Keratinocyte (primary cell): ENCODE measurements around the gene OOSP4A. TPM values are rescaled to one million over a fixed set of nuclear protein-coding genes. Genes with fewer than 3 reads are reported as not detected.

Experiments used
- DNase-seq: peaks from one replicate; pipeline ENCODE4 v3.0.0-alpha.2; 2011; ENCODE audit warnings: low read depth, missing footprints, low spot score
- FAIRE-seq: peaks from 2 replicates; lab custom pipeline; 2011; peaks lifted over from hg19 to GRCh38; lab: Jason Lieb, UNC
- H2AFZ ChIP-seq: 2 replicates; pipeline ENCODE4 v1.6.0; 2012; ENCODE audit warnings: low read length, control low read depth, inconsistent platforms; ENCODE audit not compliant: control insufficient read depth
- H3K27ac ChIP-seq: 2 replicates; pipeline ENCODE4 v1.5.1; 2011; ENCODE audit warnings: low read length; ENCODE audit not compliant: control insufficient read depth, insufficient read depth
- H3K27me3 ChIP-seq: 3 replicates; pipeline ENCODE4 v1.6.0; 2011; ENCODE audit warnings: low read length; ENCODE audit not compliant: control insufficient read depth, insufficient read depth; ENCODE audit errors: extremely low read depth
- H3K36me3 ChIP-seq, 2 experiments: 2 replicates in 1 of 2; 3 replicates in 1 of 2; pipeline ENCODE4 v1.5.1; 2011; ENCODE audit warnings: low read length in 2 of 2, mild to moderate bottlenecking in 1 of 2; ENCODE audit not compliant: control insufficient read depth in 2 of 2, insufficient read depth in 2 of 2; ENCODE audit errors: extremely low read depth in 1 of 2
- H3K4me1 ChIP-seq: 3 replicates; pipeline ENCODE4 v1.5.1; 2011; ENCODE audit warnings: low read length; ENCODE audit not compliant: control insufficient read depth, insufficient read depth; ENCODE audit errors: extremely low read depth
- H3K4me2 ChIP-seq: 3 replicates; pipeline ENCODE4 v1.6.0; 2011; ENCODE audit warnings: low read depth, low read length; ENCODE audit not compliant: control insufficient read depth, insufficient read depth; ENCODE audit errors: extremely low read depth
- H3K4me3 ChIP-seq, 3 experiments: fragments of 200-600 bp in 1 of 3; sonication (generic) in 1 of 3; 2 replicates in 2 of 3; 3 replicates in 1 of 3; pipeline ENCODE4 v1.5.1; 2011 to 2016; ENCODE audit warnings: low read length in 3 of 3, mild to moderate bottlenecking in 3 of 3, control low read depth in 2 of 3, inconsistent platforms in 1 of 3, low read depth in 1 of 3, mixed read lengths in 1 of 3, mixed run types in 1 of 3, moderate library complexity in 1 of 3; ENCODE audit not compliant: control insufficient read depth in 2 of 3, insufficient read depth in 2 of 3; ENCODE audit errors: extremely low read depth in 1 of 3
- H3K79me2 ChIP-seq: 2 replicates; pipeline ENCODE4 v1.6.0; 2012; ENCODE audit warnings: low read length; ENCODE audit not compliant: control insufficient read depth, insufficient read depth
- H3K9ac ChIP-seq: 3 replicates; pipeline ENCODE4 v1.6.0; 2011; ENCODE audit warnings: low read length; ENCODE audit not compliant: control insufficient read depth, insufficient read depth; ENCODE audit errors: extremely low read depth
- H3K9me1 ChIP-seq: 3 replicates; pipeline ENCODE4 v1.6.0; 2011; ENCODE audit warnings: low read length; ENCODE audit not compliant: control insufficient read depth, insufficient read depth; ENCODE audit errors: extremely low read depth
- H3K9me3 ChIP-seq: 2 replicates; pipeline ENCODE4 v1.5.1; 2012; ENCODE audit warnings: low read depth, low read length; ENCODE audit not compliant: control insufficient read depth
- H4K20me1 ChIP-seq: 3 replicates; pipeline ENCODE4 v1.6.0; 2011; ENCODE audit warnings: low read length; ENCODE audit not compliant: control insufficient read depth, insufficient read depth; ENCODE audit errors: extremely low read depth
- EZH2 ChIP-seq: IDR thresholded peaks from one replicate; pipeline ENCODE4 v1.6.1; 2012; ENCODE audit warnings: inconsistent platforms, mild to moderate bottlenecking, low read length, moderate library complexity
- dilution Hi-C: fragments of 300-500 bp; cut with MboI; formaldehyde crosslinking; loops from one replicate; pipeline ENCODE4 v1.7.0; 2020; ENCODE audit warnings: low sequenced_read_pairs; ENCODE audit not compliant: extremely low pct_ligation_motif_present
- polyA plus RNA-seq, 5 experiments: library from polyadenylated mRNA; depleted of rRNA in 3 of 5; stranded (reverse) in 3 of 5; stranded (forward) in 1 of 5; unstranded in 1 of 5; fragments of >200 nt; gene quantifications; 1 replicate in 1 of 5; 2 replicates in 3 of 5; 3 replicates in 1 of 5; pipeline versions ENCODE4 v1.2.1 to v1.2.3, GENCODE V29; 2011 to 2012; ENCODE audit warnings: missing spikeins in 2 of 5, low read depth in 1 of 5, low replicate concordance in 1 of 5
- TF ChIP-seq, protein P1 (sequence below), 3 experiments: IDR thresholded peaks in 1 of 3; conservative IDR thresholded peaks in 1 of 3; optimal IDR thresholded peaks in 1 of 3; 2 replicates in 2 of 3; 3 replicates in 1 of 3; pipeline versions ENCODE3 to v1.5.1; 2011; ENCODE audit warnings: low read length in 3 of 3, mild to moderate bottlenecking in 3 of 3, moderate library complexity in 2 of 3, control low read depth in 1 of 3, inconsistent platforms in 1 of 3; ENCODE audit not compliant: insufficient read depth in 2 of 3; ENCODE audit errors: extremely low read depth in 1 of 3

Gene OOSP4A
- polyA plus RNA-seq, 1 donor (not counting 4 experiments of a cell fraction or from before 2014, with no cell fraction given) = not detected

DNA sequence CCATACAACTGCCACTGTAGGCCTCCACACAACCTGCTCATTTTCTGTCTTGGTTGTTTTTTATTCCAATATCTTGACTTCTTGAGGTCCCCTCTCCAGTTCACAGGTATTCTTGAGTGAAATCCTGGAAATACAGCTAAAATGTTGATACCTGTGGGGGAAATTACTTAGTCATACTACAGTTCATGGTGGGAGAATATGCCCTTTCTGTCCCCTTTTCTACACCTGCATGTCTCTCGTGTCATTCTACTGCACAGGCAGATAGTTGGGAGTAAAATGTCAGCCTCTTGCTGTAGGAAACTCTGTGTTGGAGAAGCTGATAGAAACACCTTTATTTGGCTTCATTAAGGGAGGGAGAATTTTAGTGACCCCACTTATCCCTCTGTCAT, 4.6 kb downstream of the OOSP4A start:
- TF ChIP-seq, protein P1, sequence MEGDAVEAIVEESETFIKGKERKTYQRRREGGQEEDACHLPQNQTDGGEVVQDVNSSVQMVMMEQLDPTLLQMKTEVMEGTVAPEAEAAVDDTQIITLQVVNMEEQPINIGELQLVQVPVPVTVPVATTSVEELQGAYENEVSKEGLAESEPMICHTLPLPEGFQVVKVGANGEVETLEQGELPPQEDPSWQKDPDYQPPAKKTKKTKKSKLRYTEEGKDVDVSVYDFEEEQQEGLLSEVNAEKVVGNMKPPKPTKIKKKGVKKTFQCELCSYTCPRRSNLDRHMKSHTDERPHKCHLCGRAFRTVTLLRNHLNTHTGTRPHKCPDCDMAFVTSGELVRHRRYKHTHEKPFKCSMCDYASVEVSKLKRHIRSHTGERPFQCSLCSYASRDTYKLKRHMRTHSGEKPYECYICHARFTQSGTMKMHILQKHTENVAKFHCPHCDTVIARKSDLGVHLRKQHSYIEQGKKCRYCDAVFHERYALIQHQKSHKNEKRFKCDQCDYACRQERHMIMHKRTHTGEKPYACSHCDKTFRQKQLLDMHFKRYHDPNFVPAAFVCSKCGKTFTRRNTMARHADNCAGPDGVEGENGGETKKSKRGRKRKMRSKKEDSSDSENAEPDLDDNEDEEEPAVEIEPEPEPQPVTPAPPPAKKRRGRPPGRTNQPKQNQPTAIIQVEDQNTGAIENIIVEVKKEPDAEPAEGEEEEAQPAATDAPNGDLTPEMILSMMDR (optimal IDR thresholded peaks at IDR 0.05 in 1 of 3, IDR thresholded peaks at IDR 0.05 in 1 of 3, conservative IDR thresholded peaks at IDR 0.05 in 1 of 3; ENCODE audit: extremely low read depth in 1 of 3, insufficient read depth in 2 of 3, low read length in 3 of 3) = no peak
- H3K27me3 ChIP-seq = no peaks in the 10 kb centered on the region
- H3K9me3 ChIP-seq = no peaks in the 10 kb centered on the region
- no peaks in the 10 kb centered on the region for H3K79me2 ChIP-seq
- H4K20me1 ChIP-seq = no peaks in the 10 kb centered on the region
- H3K4me2 ChIP-seq = no peak overlapping the region
- dilution Hi-C loops = no loop called here
- no peaks in the 10 kb centered on the region for H3K36me3 ChIP-seq
- H3K4me1 ChIP-seq = no peaks in the 10 kb centered on the region
- H3K9me1 ChIP-seq = no peaks in the 10 kb centered on the region
- DNase-seq (no peak), FAIRE-seq (no peak)
- H3K4me3 ChIP-seq = no peak overlapping the region
- no peak overlapping the region for H3K9ac ChIP-seq
- no peak overlapping the region for H3K27ac ChIP-seq
- H2AFZ ChIP-seq = no peak overlapping the region

DNA sequence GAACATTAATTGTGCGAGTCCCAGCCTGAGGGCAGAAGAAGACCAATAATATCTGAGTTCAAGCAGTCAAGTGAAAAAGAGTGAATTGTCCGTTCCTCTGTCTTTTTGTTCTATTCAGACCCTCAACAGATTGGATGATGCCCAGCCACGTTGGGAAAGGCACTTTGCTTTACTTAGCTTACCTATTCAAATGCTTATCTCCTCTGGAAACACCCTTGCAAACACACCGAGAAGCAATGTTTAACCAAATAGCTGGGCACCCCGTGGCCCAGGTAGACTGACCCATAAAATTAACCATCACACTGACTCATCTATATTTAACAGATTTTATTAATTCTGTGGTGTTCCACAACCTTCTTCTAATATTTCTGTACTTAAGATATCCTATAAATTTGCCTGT, 9.3 kb downstream of the OOSP4A start:
- no peaks in the 10 kb centered on the region for H4K20me1 ChIP-seq
- no peaks in the 10 kb centered on the region for H3K4me1 ChIP-seq
- TF ChIP-seq EZH2 = no peak
- H3K9me1 ChIP-seq = no peaks in the 10 kb centered on the region
- no peak overlapping the region for H3K27ac ChIP-seq
- H3K4me3 ChIP-seq = no peak overlapping the region
- H2AFZ ChIP-seq = no peak overlapping the region
- H3K9me3 ChIP-seq = no peaks in the 10 kb centered on the region
- DNase-seq (no peak), FAIRE-seq (no peak)
- H3K9ac ChIP-seq = no peak overlapping the region
- dilution Hi-C loops = no loop called here
- no peaks in the 10 kb centered on the region for H3K27me3 ChIP-seq
- no peak overlapping the region for H3K4me2 ChIP-seq
- H3K79me2 ChIP-seq = no peaks in the 10 kb centered on the region
- no peaks in the 10 kb centered on the region for H3K36me3 ChIP-seq

DNA sequence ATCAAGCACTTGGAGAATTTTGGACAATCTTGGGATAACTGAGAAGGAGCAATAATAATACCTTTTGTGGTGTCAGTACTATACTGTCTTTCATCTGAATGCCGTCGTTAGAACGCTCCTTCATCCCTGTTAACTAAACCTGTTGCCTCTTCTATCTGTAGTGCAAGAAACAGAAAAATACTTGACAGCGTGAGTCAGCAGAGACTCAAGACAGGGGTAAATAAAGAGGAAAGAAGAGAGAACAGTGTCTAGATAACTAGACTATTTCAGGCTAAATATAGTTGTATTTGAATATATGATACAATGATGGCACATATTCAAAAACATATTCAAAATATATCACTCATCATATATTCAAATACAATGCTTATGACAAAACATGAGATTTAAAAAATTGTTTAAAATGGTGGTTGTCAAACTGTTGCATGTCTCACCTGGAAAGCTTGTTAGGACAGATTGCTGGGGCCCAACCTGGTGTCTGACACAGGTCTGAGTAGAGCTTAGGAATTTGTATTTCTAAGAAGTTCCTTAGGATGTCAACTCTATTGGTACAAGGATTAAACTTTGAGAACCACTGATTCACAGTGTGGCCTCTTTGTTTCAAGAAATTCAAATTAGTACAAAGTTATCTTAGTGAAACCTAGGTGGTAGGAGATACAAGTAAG, 17.4 kb downstream of the OOSP4A start:
- H3K36me3 ChIP-seq = no peaks in the 10 kb centered on the region
- FAIRE-seq (no peak), DNase-seq (no peak)

More for the DNA sequence above, 17.4 kb downstream of the OOSP4A start:
- H4K20me1 ChIP-seq = no peaks in the 10 kb centered on the region
- H3K9me1 ChIP-seq = no peaks in the 10 kb centered on the region
- dilution Hi-C loops = no loop called here
- no peaks in the 10 kb centered on the region for H3K9me3 ChIP-seq
- H3K4me1 ChIP-seq = no peaks in the 10 kb centered on the region
- H3K27ac ChIP-seq = no peak overlapping the region
- TF ChIP-seq EZH2 = no peak
- TF ChIP-seq, protein P1 (optimal IDR thresholded peaks at IDR 0.05 in 1 of 3, IDR thresholded peaks at IDR 0.05 in 1 of 3, conservative IDR thresholded peaks at IDR 0.05 in 1 of 3; ENCODE audit: extremely low read depth in 1 of 3, insufficient read depth in 2 of 3, low read length in 3 of 3) = no peak
- no peaks in the 10 kb centered on the region for H3K79me2 ChIP-seq
- no peak overlapping the region for H3K9ac ChIP-seq
- no peak overlapping the region for H3K4me3 ChIP-seq
- H2AFZ ChIP-seq = no peak overlapping the region
- no peak overlapping the region for H3K4me2 ChIP-seq
- no peaks in the 10 kb centered on the region for H3K27me3 ChIP-seq
